PC-3 (cell line): Measurements from ENCODE around the gene LEMD2.

Source experiments
- EZH2 ChIP-seq: fragments of 300-600 bp; sonication (generic); IDR thresholded peaks from one replicate; pipeline ENCODE4 v1.6.1; 2017; ENCODE audit warnings: antibody characterized with exemption, mild to moderate bottlenecking, low read length; ENCODE audit not compliant: unreplicated experiment
- TF ChIP-seq, protein P1 (sequence below): fragments of 300-600 bp; sonication (generic); conservative IDR thresholded peaks from 2 replicates; pipeline ENCODE4 v1.5.1; 2017; ENCODE audit warnings: antibody characterized with exemption, low read depth, mild to moderate bottlenecking, low read length

DNA sequence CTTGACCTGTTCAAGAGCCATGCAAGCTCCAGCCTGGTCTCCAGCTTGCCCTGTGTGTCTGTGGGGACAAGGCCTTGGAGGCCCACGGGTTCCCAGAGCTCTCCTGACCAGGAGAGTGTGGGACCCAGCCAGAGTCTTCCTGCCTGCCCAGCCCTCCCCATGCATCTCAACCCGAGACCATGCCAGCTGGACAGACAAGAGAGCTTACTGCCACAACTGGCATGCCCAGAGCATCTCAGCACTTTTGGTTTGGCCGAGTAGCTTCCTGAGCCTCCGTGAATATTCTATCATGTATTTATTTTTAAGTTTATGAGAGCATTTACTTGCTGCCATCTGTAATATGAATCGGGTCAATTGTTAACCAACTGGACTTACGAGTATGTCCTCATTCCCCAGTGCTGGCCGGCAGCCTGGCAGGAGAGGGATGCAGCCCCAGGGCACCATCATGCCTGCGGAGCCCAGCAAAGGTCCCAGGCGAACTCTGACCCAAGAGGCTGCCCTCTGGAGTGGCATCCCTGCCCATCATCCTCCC is 57.1 kb downstream of the LEMD2 start:
- TF ChIP-seq, protein P1, sequence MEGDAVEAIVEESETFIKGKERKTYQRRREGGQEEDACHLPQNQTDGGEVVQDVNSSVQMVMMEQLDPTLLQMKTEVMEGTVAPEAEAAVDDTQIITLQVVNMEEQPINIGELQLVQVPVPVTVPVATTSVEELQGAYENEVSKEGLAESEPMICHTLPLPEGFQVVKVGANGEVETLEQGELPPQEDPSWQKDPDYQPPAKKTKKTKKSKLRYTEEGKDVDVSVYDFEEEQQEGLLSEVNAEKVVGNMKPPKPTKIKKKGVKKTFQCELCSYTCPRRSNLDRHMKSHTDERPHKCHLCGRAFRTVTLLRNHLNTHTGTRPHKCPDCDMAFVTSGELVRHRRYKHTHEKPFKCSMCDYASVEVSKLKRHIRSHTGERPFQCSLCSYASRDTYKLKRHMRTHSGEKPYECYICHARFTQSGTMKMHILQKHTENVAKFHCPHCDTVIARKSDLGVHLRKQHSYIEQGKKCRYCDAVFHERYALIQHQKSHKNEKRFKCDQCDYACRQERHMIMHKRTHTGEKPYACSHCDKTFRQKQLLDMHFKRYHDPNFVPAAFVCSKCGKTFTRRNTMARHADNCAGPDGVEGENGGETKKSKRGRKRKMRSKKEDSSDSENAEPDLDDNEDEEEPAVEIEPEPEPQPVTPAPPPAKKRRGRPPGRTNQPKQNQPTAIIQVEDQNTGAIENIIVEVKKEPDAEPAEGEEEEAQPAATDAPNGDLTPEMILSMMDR: no peak
- no peak for TF ChIP-seq EZH2
